Neuron (in vitro differentiated cells): ENCODE data around the gene SAXO2.
"Not testable (repeated sequence)": the region's sequence is repeated elsewhere in the genome, so short reads cannot be mapped to it uniquely, and the experiment has no call there.

Source experiments
- H2AFZ ChIP-seq: one replicate; pipeline ENCODE4 v1.6.1; 2013; ENCODE audit warnings: low read depth, mild to moderate bottlenecking, inconsistent platforms, low read length, moderate library complexity
- H3K27me3 ChIP-seq: one replicate; pipeline ENCODE4 v1.6.1; 2013; ENCODE audit warnings: low read length; ENCODE audit not compliant: insufficient read depth
- H3K36me3 ChIP-seq: one replicate; pipeline ENCODE4 v1.6.1; 2013; ENCODE audit warnings: low read length; ENCODE audit not compliant: insufficient read depth
- H3K4me1 ChIP-seq: one replicate; pipeline ENCODE4 v1.6.1; 2013; ENCODE audit warnings: low read length; ENCODE audit not compliant: insufficient read depth
- H3K4me3 ChIP-seq: 2 replicates; pipeline ENCODE4 v1.5.1; 2013; ENCODE audit warnings: mild to moderate bottlenecking, low read length, moderate library complexity
- H3K9me3 ChIP-seq: one replicate; pipeline ENCODE4 v1.6.1; 2013; ENCODE audit warnings: low read length

The SAXO2 gene

DNA sequence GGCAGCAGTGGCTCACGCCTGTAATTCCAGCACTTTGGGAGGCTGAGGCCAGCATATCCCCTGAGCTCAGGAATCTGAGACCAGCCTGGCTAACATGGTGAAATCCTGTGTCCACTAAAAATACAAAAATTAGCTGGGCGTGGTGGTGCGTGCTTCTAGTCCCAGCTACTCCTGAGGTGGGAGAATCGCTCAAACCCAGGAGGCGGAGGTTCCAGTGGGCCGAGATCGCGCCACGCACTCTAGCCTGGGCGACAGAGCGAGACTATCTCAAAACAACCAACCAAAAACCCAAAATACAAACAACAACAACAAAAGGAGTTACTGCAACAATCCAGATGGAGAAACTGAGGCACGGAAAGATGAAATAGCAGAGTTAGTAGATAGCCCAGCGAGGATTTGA lies 35.4 kb downstream of the SAXO2 start:
- no peak overlapping the region for H3K4me3 ChIP-seq
- no peak overlapping the region for H2AFZ ChIP-seq
- no peaks in the 10 kb centered on the region for H3K4me1 ChIP-seq
- peaks cover 13% of the 10 kb centered on the region for H3K27me3 ChIP-seq
- H3K9me3 ChIP-seq, result no peaks in the 10 kb centered on the region
- no peaks in the 10 kb centered on the region for H3K36me3 ChIP-seq

DNA sequence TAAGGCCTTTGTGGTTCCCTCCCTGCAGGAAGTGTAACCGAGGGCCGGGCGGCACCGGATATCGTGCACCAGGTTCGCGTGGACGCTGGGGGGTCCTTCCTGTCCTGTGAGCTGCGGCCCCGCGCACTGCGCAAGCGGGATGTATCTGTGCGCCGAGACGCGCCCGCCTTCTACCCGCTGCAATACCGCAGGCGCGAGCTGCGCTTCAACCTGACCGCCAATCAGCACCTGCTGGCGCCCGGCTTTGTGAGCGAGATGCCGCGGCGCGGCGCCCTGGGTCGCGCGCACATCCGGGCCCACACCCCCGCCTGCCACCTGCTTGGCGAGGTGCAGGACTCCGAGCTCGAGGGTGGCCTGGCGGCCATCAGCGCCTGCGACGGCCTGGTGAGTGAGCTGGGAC lies 35.9 kb downstream of the SAXO2 start:
- no peak overlapping the region for H2AFZ ChIP-seq
- peaks cover 13% of the 10 kb centered on the region for H3K27me3 ChIP-seq
- H3K4me3 ChIP-seq, result no peak overlapping the region
- no peaks in the 10 kb centered on the region for H3K9me3 ChIP-seq
- no peaks in the 10 kb centered on the region for H3K4me1 ChIP-seq
- H3K36me3 ChIP-seq, result no peaks in the 10 kb centered on the region

DNA sequence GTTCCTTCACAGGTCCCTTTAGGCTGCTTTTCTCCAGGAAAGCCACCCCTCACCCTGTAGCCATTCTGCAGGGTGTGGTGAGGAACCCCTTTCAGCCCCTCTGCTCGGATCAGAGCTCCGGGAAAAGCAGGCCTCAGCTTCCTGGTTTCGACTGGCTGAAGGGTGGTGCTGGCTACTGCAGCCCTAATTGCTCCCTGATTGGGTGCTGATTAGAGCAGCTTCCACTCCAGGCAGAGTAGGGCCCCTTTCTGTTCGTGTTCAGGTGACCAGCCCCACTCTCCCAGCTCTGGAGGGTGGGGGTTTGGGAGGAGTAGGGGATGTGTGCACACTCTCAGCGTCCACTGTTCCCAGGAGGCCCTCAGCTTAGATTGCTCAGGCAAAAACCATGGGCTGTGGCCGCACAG lies 36.9 kb downstream of the SAXO2 start:
- not testable (repeated sequence) for H2AFZ ChIP-seq, H3K9me3 ChIP-seq, H3K4me1 ChIP-seq, H3K4me3 ChIP-seq, H3K36me3 ChIP-seq
- peaks cover 15% of the 10 kb centered on the region for H3K27me3 ChIP-seq

DNA sequence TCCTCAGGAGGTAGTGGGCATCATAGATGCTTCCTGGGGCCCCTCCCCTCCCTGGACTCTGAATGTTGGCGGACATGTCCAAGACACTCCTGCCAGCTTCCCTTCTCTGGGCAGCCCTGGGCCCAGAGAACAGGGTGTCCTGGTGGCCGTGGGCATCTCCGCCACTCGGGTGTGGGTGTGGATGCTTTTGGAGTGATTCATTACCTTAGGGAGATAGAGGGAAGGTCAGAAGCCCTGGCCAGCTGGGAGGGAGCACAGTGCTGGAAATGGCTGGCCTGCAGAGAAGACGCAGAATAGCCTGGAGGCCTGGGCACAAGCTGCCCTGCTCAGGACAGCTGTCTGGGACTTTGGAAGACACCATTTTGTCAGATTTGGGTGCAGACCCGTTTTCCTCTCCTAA lies 37.7 kb downstream of the SAXO2 start:
- not testable (repeated sequence) for H3K4me3 ChIP-seq, H2AFZ ChIP-seq, H3K9me3 ChIP-seq, H3K36me3 ChIP-seq, H3K4me1 ChIP-seq
- peaks cover 15% of the 10 kb centered on the region for H3K27me3 ChIP-seq

DNA sequence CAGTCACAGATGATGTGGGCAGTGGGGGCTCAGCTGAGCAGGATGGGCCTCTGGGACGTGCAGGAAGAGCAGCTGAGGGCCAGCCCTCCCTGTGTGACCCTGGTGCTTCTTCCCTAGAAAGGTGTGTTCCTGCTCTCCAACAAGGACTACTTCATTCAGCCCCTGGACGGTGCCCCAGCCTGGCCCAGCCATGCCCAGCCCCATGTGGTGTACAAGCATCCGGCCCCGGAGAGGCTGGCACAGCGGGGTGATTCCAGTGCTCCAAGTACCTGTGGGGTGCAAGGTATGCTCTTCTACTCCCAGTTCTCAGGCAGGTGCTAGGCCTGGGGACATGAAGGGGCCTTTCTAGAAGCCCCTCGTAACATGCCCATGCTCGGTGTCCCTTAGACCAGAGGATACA lies 38.3 kb downstream of the SAXO2 start:
- Histone ChIP-seq H3K36me3 (no peaks in the 10 kb centered on the region), H3K4me3 (no peak overlapping the region), H3K9me3 (no peaks in the 10 kb centered on the region), H3K27me3 (peaks cover 15% of the 10 kb centered on the region), H2AFZ (no peak overlapping the region), H3K4me1 (no peaks in the 10 kb centered on the region)

DNA sequence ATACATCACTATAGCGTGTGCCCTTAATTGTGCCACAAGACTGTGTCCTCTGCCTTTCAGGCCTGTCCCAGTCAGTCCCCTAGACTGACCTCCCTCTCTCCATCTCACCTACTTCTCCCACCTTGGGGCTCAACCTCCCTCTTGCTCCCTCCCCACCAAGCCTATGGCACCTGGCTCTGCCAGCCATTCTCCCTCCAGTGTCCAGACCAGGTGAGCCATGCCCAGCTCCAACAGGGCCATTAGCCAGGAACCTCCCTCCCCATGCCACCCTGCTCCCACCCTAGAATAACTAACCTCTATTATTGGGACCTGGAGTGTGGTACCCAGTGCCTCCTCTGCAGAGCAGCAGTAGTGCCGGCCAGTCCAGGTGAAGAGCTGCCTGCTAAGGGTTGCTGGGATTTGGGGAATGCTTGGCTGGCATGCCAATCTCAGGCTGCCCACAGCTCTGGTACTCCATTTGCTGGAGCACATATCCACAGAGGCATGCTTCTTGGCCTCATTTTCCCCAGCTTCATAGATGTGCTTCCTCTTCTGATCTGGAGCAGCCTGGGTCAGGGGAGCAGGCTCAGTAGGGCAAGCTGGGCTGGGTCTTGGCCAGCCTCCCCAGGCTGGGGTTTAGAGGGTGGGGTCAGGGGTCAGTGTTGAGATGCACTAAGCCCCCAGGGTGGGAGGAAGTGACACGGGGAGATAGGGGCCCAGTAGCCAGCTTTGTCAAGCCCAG lies 38.8 kb downstream of the SAXO2 start:
- no peaks in the 10 kb centered on the region for H3K36me3 ChIP-seq
- H3K4me1 ChIP-seq, result no peaks in the 10 kb centered on the region
- H3K27me3 ChIP-seq, result peaks cover 15% of the 10 kb centered on the region
- H3K9me3 ChIP-seq, result no peaks in the 10 kb centered on the region
- no peak overlapping the region for H3K4me3 ChIP-seq
- no peak overlapping the region for H2AFZ ChIP-seq

DNA sequence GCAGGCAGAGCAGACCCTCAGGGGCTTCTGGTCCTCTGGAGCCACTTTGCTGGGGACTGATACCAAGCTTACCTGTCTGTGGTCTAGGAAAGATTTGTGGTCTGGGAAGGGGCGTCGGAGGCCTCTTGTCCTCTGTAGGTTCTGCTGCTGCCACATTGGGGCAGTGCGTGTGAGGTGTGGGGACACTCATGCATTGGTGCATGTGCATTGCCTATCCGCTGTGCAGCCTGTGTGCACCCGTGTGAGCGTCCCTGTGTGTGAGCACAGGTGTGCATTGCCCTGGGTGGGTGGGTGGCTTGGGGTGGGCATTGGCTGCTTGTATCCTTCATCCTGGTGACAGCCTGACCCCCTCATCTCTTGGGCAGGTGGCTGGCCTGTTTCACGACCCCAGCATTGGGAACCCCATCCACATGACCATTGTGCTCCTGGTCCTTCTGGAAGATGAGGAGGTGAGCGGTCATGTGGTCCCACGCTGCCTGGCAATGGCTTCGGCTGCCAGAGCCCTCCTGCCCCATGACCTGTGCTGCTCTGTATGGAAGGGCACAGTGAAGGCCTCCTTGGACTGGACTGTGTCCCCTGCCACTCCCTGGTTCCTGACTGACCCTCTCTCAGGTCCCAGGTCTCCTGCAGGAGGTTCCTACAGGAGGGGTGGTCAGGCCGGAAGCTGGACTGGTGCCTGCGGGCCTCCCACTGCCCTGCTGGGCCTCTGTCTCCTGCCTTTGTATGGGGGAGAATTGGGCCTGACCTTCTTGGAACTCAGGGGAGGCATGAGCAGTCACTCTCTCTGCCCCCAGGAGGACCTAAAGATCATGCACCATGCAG lies 41.5 kb downstream of the SAXO2 start:
- H2AFZ ChIP-seq, result no peak overlapping the region
- H3K9me3 ChIP-seq, result no peaks in the 10 kb centered on the region
- H3K27me3 ChIP-seq, result peaks cover 15% of the 10 kb centered on the region
- no peaks in the 10 kb centered on the region for H3K4me1 ChIP-seq
- H3K36me3 ChIP-seq, result no peaks in the 10 kb centered on the region
- no peak overlapping the region for H3K4me3 ChIP-seq

DNA sequence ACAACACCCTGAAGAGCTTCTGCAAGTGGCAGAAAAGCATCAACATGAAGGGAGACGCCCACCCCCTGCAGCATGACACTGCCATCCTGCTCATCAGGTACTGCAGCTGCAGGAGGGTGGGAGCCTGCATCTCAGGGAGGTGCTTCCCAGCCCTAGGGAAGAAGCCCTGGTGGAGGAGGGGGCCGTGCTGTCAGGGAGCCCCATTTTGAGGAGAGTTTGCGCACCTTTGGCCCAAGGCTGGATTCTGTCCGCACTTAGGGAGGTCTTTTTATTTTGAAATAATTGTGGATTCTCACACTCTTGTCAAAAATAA lies 42.1 kb downstream of the SAXO2 start:
- no peak overlapping the region for H2AFZ ChIP-seq
- peaks cover 15% of the 10 kb centered on the region for H3K27me3 ChIP-seq
- H3K4me1 ChIP-seq, result no peaks in the 10 kb centered on the region
- no peaks in the 10 kb centered on the region for H3K9me3 ChIP-seq
- H3K36me3 ChIP-seq, result no peaks in the 10 kb centered on the region
- H3K4me3 ChIP-seq, result no peak overlapping the region

DNA sequence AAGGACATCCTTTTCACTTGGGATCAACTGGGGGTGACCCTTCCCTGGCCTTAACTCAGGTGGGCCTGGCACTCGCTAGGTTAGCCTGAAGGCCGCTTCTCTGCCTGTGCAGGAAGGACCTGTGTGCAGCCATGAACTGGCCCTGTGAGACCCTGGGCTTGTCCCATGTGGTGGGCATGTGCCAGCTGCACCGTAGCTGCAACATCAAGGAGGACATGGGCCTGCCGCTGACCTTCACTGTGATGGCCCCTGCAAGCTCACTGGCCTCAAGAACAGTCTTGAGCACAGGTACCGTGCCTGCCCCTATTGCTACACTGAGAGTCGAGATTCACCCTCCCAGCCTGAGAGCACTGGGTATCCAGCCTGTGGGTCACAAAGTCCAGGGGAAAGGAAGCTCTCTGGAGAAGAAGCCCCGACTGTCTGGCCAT lies 43.0 kb downstream of the SAXO2 start:
- Histone ChIP-seq H3K4me3 (no peak overlapping the region), H3K4me1 (no peaks in the 10 kb centered on the region), H3K36me3 (no peaks in the 10 kb centered on the region), H2AFZ (no peak overlapping the region), H3K9me3 (no peaks in the 10 kb centered on the region), H3K27me3 (peaks cover 15% of the 10 kb centered on the region)

DNA sequence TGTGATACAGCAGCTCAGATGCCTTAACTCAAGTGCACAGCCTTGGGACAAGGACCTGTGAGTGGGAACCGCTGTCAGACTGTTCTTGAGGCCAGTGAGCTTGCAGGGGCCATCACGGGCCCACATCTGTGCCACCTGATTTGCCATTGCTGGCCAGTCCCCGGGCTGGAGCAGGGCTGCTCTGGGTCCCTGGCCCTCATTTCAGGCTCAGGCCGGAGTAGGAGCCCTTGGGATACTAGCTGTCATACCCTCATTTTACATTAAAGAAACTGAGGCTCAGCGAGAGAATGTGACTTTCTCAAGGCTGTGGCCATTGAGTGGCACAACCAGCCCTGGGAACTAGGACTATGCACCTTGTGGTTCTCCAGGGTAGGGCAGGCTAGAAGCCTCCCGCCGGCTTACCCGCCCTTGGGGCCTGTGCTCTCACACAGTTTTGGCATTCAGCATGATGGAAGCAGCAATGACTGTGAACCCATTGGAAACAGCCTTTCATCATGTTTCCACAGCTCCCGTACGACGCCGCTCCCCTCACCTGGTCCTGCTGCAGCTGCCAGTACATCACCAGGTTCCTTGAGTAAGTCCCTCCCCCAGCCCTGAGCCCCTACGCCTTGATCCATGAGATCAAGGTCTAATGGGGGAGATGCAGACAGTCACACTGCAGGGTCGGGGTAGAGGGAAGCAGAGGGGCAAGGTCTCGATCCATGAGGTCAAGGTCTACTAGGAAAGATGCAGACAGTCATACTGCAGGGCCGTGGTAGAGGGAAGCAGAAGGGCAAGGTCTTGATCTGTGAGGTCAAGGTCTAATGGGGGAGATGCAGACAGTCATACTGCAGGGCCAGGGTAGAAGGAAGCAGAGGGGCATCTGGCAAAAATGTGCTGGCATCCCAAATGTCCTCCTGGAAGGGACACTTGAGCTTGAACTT lies 44.4 kb downstream of the SAXO2 start:
- H3K36me3 ChIP-seq, result no peaks in the 10 kb centered on the region
- H3K4me3 ChIP-seq, result no peak overlapping the region
- H3K27me3 ChIP-seq, result peaks cover 6% of the 10 kb centered on the region
- H2AFZ ChIP-seq, result no peak overlapping the region
- H3K9me3 ChIP-seq, result no peaks in the 10 kb centered on the region
- no peaks in the 10 kb centered on the region for H3K4me1 ChIP-seq

DNA sequence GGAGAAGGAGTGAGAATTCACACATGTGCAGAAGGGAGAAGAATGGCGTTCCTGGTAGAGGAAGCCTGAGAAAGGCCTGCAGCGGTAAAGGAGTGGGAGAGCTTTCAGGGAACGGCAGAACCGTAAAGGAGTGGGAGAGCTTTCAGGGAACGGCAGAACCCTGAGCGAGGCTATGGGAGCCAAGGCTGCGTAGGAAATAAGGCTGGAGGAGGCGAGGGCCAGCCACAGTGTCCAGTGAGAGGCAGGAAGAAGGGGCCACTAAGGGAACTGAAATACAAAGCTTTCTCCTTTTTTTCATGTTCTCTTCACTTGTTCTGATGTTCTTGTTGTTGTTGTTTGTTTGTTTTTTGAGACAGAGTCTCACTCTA lies 45.1 kb downstream of the SAXO2 start:
- H3K4me1 ChIP-seq, result no peaks in the 10 kb centered on the region
- no peak overlapping the region for H2AFZ ChIP-seq

DNA sequence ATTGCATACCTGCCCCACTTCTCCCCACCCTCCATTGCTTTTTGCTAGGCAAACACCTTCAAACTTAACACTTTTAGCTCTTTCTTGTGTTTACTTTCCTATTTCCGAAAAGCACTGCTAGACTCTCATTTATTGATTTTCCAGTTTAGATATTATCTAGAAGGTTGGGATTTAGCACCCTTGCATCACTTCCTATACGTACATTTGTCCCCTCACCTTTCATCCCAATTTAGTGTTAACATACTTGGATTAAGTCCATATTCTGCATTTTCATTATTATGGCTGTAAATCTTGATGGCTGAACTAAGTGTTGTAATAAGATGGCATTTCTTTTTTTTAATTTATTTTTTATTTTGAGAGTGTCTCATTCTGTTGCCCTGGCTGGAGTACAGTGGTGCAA lies 47.2 kb downstream of the SAXO2 start:
- Histone ChIP-seq H3K9me3 (no peaks in the 10 kb centered on the region), H3K27me3 (no peaks in the 10 kb centered on the region), H3K36me3 (no peaks in the 10 kb centered on the region), H3K4me1 (no peaks in the 10 kb centered on the region), H2AFZ (no peak overlapping the region), H3K4me3 (no peak overlapping the region)

More for the DNA sequence above, 45.1 kb downstream of the SAXO2 start:
- Histone ChIP-seq H3K9me3 (no peaks in the 10 kb centered on the region), H3K4me3 (no peak overlapping the region), H3K36me3 (no peaks in the 10 kb centered on the region), H3K27me3 (peaks cover 5% of the 10 kb centered on the region)

DNA sequence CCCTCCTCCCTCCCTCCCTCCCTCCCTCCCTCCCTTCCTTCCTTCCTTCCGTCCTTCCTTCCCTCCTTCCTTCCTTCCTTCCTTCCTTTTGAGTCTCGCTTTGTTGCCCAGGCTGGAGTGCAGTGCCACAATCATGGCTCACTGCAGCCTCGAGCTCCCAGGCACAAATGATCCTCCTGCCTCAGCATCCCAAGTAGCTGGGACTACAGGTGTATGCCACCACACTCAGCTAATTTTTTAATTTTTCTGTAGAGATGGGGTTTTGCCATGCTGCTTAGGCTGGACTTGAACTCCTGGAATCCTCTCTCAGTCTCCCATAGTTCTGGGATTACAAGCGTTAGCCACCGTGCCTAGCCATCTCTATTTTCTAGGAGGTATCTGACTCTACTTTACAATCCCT lies 48.7 kb downstream of the SAXO2 start:
- H3K9me3 ChIP-seq, H3K4me3 ChIP-seq, H3K27me3 ChIP-seq, H3K4me1 ChIP-seq, H3K36me3 ChIP-seq, H2AFZ ChIP-seq: not testable (repeated sequence)
